Islet precursor cell (in vitro differentiated cells): ENCODE results near the gene GFPT2.

Source experiments
- DNase-seq: peaks from one replicate; pipeline ENCODE4 v3.0.0-alpha.2; 2018

Gene GFPT2

DNA sequence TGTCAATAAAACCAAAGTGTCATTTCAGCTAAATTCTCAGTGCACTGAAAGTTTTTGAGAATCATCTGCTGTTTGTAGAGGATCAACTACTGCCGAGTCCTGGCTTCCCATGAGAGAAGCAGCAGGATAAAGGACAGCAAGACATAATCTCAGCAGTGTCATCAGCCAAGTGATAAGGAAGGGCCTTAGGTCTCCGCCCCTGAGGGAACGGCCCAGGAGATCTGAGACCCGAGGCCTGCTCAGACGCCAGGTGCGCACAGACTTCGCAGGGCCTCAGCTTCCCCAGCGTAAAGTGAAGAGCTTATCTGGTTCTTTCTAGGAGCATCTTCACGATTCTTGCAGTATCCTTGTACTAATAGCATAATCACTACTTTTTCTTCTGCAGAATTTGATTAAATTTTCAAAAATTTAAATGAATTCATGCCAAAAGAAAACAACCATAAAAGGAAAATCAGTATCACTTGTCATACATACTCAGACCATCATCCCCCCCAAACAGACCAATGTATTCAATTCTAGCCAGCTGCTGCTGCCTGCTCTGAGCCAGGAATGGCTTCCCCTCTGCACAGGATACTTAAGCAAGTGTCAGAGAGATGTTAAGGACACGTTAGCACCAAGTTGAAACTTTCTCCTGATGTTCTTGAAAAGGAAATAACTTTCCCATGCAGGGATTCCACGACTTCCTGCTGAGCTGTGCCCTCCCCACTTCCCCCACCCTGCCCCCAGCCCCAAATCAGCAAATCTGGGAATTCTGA is 2.2 kb downstream of the GFPT2 start:
- DNase-seq = no peak

DNA sequence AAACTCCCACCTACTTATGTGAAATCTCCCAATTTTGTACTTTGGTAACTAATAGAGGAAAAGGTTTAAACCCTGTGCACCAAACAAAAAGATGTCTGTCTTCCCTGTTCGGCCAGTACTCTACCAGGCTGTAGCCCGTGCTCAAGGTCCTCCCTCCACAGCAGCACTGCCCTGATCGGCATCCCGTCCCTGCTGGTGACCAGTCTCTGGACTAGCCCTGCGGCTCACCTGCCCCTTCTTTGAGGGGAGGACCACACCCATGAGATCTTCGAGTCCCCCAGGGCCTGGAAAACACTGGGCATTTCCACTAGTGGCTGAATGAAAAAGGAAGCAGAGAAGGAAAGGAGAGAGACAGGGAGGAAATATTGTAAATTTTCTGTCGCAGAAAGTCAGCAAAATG is 2.8 kb downstream of the GFPT2 start:
- no peak for DNase-seq

DNA sequence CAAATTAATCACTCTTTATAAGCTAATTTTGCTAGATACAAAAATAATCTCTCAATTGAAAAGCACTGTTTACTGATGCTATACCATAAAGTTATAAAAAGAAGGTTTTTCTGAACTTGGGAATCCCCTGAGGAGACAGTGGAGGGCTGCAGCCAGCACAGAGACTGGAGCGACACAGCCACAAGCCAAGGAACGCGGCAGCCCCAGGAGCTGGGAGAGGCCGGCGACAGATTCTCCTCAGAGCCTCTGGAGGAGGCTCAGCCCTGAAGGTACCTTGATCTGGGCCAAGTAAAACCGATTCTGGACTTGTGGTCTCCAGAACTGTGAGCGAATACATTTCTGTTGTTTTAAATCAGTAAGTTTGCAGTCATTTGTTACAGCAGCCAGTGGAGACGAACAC is 3.7 kb downstream of the GFPT2 start:
- DNase-seq = no peak

DNA sequence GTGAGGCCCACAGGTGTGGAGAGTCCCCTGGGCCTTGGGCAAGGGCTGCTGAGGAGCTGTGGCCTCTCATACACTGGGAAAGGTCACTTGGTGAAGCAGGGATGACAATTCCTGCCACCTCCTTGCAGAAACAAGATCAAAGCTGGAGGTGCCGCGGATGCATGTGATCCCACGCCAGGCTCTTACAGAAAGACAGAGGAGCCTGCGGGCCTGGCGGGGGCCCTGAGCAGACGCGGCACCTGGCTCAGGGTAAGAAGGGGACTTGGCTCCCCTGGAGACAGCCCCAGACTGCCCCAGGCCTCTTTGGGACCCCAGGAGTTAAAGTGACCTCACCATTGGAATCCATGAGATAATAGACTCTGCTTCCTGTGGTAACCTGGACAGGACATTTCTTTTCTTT is 4.8 kb downstream of the GFPT2 start:
- no peak for DNase-seq

- DNase-seq = no peak
Measured at GRCh38 chr5:180347702-180348101, 5.4 kb downstream of the GFPT2 start.

DNA sequence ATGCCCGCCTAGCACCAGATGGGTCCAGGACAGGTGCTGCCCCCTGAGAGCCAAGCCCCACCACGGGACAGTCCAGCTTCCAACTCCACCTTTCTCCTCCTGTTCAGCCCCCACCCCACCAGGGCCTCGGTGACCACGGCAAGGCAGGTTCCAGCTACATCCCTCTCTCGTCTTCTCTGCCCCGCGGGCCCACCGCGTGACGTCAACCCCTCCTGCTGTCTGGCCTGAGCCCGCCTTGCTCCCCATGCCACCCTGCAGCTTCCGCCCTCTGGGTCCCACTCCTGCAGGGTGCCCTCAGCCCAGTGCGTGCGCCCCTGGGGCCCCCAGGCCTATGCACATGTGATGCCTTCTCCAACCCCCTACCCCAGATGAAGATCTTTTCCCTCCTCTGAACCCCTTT is 6.8 kb downstream of the GFPT2 start:
- DNase-seq = no peak

- DNase-seq = no peak
Measured at GRCh38 chr5:180345781-180346180, 7.4 kb downstream of the GFPT2 start.

DNA sequence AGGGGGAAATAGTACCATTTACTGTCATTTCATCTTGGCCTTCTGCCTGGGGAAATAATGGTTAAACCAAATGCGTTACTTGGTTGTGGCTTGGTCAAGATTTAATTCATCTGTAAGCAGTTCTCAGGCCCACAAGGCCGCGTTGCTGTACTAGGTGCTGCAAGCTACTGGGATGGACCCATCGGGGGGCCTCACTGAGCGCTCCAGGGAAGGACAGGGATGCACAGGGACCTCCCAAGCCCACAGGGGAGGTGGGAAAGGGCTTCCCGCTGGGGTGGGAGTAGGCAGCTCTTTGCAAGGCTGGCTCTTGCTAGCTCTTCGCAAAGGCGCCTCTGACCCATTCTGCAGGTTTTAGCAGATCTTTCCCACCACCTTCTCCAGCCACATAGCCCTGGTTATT is 8.0 kb downstream of the GFPT2 start:
- DNase-seq = no peak

GRCh38 chr5:180344696-180344999 is 8.5 kb downstream of the GFPT2 start:
- no peak for DNase-seq

GRCh38 chr5:180343831-180344695 is 9.1 kb downstream of the GFPT2 start:
- DNase-seq = no peak

DNA sequence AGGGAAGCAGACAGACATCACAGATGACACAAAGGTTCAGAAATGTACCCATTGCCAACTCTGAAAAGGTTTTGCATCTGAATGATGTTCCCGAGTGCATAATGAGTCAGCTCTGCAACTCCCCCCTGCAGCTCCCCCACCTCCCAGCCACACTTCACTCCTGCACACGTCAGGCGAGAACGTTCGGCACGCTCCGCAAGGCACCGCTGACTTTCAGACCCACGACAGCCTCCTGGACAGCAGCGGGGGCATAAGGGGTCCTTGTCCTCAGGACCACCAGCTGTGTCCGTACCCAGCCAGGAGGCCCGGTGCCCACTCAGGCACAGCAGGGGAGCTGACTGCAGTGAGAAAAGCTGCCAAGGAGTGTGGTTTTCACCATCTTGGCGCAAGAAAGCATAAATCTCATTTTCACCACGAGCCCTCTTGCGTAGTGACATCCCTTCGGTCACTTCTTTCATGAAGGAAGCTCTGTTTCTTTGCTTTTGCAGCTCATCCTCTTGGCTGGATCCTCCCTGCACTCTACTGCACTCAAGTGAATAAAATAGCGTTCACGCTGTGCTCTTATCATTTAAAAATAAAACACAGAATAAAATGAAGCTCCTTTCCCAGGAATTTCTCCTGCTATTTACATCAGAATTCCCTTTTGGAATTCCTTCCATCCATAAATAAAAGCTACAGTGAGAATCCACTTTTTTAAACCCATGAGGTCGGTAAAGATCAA is 9.9 kb downstream of the GFPT2 start:
- DNase-seq = no peak

DNA sequence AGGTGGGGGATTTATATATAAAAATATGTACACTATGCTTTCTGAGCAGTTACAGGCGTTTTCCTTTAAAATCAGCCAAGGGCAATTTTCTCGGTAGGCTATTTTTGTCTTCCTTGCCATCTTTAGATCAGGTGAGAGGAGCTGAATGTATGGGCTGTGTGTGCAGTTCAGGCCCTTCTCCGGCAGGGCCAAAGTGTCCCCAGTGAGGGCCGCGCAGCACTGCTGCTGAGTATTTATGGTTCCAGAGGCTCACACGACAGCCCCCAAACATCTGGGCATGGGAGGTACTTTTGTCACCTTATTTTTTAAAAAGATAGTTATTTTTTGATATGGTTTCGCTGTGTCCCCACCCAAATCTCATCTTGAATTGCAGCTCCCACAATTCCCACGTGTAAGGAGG is 11.5 kb downstream of the GFPT2 start:
- DNase-seq = no peak

GRCh38 chr5:180340856-180341255 is 12.3 kb downstream of the GFPT2 start:
- DNase-seq = no peak

GRCh38 chr5:180339583-180340183 is 13.5 kb downstream of the GFPT2 start:
- DNase-seq = no peak

DNA sequence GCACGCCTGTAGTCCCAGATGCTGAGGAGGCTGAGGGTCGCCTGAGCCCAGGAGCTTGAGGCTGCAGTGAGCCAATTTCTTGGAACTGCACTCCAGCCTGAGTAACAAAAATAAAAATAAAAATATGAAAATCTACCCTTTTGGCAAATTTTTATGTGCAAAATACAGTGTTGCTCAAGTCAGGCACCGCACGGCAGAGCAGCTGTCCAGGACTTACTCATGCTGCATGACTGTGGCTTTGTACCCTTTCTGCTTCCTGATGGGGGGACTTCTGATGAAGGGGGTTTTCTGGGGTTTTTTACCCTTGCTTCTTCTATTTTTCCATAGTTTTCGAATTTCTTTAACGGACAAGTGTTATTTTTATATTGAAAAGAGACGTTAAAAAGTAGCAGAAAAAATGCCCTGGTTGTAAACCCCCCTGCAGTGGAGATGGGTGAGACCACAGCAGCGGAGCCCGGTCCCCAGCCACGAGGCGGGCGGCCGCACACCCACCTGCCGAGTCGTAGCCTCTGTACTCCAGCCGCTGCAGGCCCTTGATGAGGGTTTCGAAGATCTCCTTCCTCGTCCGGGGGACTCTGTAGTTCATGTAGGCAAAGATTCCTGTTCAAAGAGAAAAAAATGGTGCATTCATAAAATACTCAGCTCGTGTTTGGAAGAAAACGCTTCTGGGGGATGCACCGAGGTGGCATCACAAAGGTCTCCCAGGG is 15.0 kb downstream of the GFPT2 start:
- DNase-seq = no peak

DNA sequence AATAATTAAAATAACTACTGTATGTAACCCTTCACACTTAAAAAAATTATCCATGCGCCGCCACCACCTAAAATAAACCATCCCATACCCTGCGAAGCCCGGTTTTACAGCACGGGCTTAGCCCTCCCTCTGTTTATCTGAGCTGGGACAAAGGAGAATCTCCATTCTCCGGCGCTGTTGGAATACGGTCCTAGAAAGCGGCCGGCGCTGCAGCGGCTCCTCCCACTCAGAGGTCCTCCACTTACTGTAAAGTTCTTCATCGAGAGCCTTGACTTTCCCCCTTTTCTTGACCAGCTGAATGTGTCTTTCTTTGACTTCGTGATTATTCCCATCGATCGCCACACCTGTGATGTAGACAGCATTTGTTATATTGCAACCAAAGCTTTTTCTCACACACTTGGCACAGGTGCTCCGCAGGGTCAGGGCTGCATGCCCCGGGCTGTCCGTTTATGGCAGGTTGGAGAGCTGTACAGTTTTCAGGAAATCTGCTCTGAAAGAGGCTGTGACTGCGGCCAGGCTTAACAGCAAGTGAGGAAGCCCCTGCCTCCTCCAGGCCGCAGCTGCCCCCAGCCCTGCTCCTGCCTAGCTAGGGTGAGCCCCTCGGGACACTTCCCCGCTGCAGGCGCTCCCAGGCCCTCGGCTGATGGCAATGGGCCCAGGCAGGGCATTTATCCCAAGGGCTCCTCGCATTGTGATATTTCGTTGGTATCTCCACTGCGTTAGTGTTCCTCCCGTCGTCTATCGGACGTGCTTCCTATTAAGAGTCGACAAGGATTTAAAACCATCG is 16.7 kb downstream of the GFPT2 start:
- no peak for DNase-seq

- no peak for DNase-seq
Measured at GRCh38 chr5:180335614-180336233, 17.4 kb downstream of the GFPT2 start.

DNA sequence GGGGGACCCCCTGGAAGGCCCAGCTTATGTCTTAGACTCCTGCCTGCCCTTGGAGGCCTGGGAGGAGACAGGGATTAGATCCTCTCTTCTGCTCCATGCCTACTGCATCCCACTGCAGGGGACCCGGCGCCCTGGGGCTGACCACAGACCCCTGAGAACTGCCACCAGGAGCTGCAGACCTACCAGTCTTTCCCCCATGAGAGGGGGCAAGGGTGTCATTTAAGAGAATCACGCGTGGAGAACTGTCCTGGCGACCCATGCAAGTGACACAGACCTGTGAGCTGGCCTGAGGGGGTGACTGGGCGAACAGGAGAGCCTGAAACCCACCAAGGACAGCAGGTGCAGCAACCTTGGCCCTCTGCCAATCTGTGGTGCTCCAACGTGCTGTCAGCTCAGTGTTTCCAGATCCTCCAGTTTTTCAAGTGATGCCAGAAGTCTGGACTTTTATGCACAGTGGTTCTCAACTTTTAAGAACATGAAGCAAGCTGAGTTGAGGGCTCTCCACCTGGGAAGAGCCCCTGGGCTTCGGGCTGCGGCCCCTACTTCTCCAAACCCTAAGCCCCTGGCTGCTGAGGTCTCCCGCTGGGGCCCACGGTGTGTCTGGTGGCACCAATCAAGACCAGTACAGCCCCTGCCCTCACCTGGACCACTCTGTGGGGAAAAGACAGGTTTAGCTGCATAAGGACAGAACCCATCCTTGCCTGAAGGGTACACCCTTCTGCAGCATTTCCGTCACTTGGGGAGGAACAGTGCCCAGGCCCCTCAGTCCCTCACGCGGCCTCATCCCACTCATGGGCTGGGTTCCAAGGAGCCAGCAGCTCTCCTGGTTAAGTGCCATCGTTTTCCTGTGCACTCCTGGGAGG is 18.2 kb downstream of the GFPT2 start:
- DNase-seq = no peak

GRCh38 chr5:180334176-180334575 is 19.0 kb downstream of the GFPT2 start:
- no peak for DNase-seq

- no peak for DNase-seq
Measured at GRCh38 chr5:180333661-180334060, 19.5 kb downstream of the GFPT2 start.
